Breast epithelium (tissue), 3 donors: ENCODE measurements around the gene CLCNKA.

Source experiments
- CTCF ChIP-seq, 3 donors: fragments of 450-650 bp; IDR thresholded peaks; one replicate each; pipeline ENCODE4 v1.5.1; 2016 to 2017; ENCODE audit warnings: antibody characterized with exemption in 3 of 3, mild to moderate bottlenecking in 3 of 3, moderate library complexity in 3 of 3
- POLR2A ChIP-seq: fragments of 450-650 bp; IDR thresholded peaks from one replicate; pipeline ENCODE4 v1.6.1; 2016; ENCODE audit warnings: antibody characterized with exemption, mild to moderate bottlenecking, moderate library complexity

- no peak for TF ChIP-seq CTCF (IDR thresholded peaks at IDR 0.05)
- no peak for TF ChIP-seq POLR2A
Observed at GRCh38 chr1:15992187-15992553, 29.7 kb upstream of the CLCNKA start.
